Brain microvascular endothelial cell (primary cell): ENCODE results near the gene ASAH2.

Source experiments
- DNase-seq: peaks from one replicate; pipeline ENCODE4 v3.0.0-alpha.2; 2020
- H3K27ac ChIP-seq: fragments of 250-450 bp; sonication (Bioruptor Pico); 2 replicates; pipeline ENCODE4 v1.5.1; 2020; ENCODE audit warnings: mild to moderate bottlenecking, moderate library complexity
- H3K27me3 ChIP-seq: fragments of 250-450 bp; sonication (Bioruptor Pico); replicated peaks from 2 replicates; pipeline ENCODE4 v1.5.1; 2020; ENCODE audit warnings: mild to moderate bottlenecking
- H3K36me3 ChIP-seq: fragments of 250-450 bp; sonication (Bioruptor Pico); replicated peaks from 2 replicates; pipeline ENCODE4 v1.5.1; 2020; ENCODE audit warnings: mild to moderate bottlenecking
- H3K4me3 ChIP-seq: 2 replicates; pipeline ENCODE4 v1.5.1; 2011; ENCODE audit warnings: low read depth, mild to moderate bottlenecking, control low read depth, low read length, moderate library complexity
- CTCF ChIP-seq: IDR thresholded peaks from 2 replicates; pipeline ENCODE4 v1.5.1; 2011; ENCODE audit warnings: low read depth, mild to moderate bottlenecking, moderate library complexity, low read length, control low read depth, inconsistent platforms; ENCODE audit errors: missing control alignments
- in situ Hi-C: cut with HindIII; loops from 2 replicates; pipeline ENCODE4 v1.10.0; 2017; ENCODE audit warnings: low sequenced_read_pairs, low pct_ligation_motif_present

Gene ASAH2

GRCh38 chr10:50224330-50224952, 26.9 kb downstream of the ASAH2 start:
- Histone ChIP-seq H3K4me3 (no peak overlapping the region), H3K36me3 (no peaks in the 10 kb centered on the region), H3K27me3 (no peaks in the 10 kb centered on the region), H3K27ac (no peak overlapping the region)
- TF ChIP-seq CTCF = peak; percentile 82
- in situ Hi-C loops = no loop called here
- peak; percentile 68 for DNase-seq

GRCh38 chr10:50222199-50222598, 29.1 kb downstream of the ASAH2 start:
- DNase-seq = no peak
- no peaks in the 10 kb centered on the region for H3K27me3 ChIP-seq
- in situ Hi-C loops = no loop called here
- H3K4me3 ChIP-seq = no peak overlapping the region
- TF ChIP-seq CTCF = no peak
- no peaks in the 10 kb centered on the region for H3K36me3 ChIP-seq
- no peak overlapping the region for H3K27ac ChIP-seq

- DNase-seq = no peak
- TF ChIP-seq CTCF = no peak
- H3K27ac ChIP-seq = no peak overlapping the region
- H3K36me3 ChIP-seq = no peaks in the 10 kb centered on the region
- H3K27me3 ChIP-seq = no peaks in the 10 kb centered on the region
- H3K4me3 ChIP-seq = no peak overlapping the region
- in situ Hi-C loops = no loop called here
These were observed 29.8 kb downstream of the ASAH2 start for GRCh38 chr10:50221470-50221869.

- H3K27me3 ChIP-seq = no peaks in the 10 kb centered on the region
- H3K27ac ChIP-seq = no peak overlapping the region
- DNase-seq = no peak
- no peak overlapping the region for H3K4me3 ChIP-seq
- H3K36me3 ChIP-seq = no peaks in the 10 kb centered on the region
- TF ChIP-seq CTCF = no peak
- in situ Hi-C loops = no loop called here
These were observed 31.7 kb downstream of the ASAH2 start for GRCh38 chr10:50219646-50220045.

GRCh38 chr10:50219200-50219599, 32.1 kb downstream of the ASAH2 start:
- no peak for TF ChIP-seq CTCF
- no peaks in the 10 kb centered on the region for H3K27me3 ChIP-seq
- no peak overlapping the region for H3K4me3 ChIP-seq
- DNase-seq = no peak
- H3K36me3 ChIP-seq = no peaks in the 10 kb centered on the region
- no peak overlapping the region for H3K27ac ChIP-seq
- in situ Hi-C loops = no loop called here

- TF ChIP-seq CTCF = no peak
- DNase-seq = peak; percentile 17
- Histone ChIP-seq H3K27ac (no peak overlapping the region), H3K27me3 (peaks cover 3% of the 10 kb centered on the region), H3K36me3 (no peaks in the 10 kb centered on the region), H3K4me3 (no peak overlapping the region)
- in situ Hi-C loops = no loop called here
These were observed 34.4 kb downstream of the ASAH2 start for GRCh38 chr10:50216894-50217293.
